Measurements from ENCODE around the gene RNF25.

Gene RNF25

GRCh38 chr2:218621007-218621406 lies 50.8 kb downstream of the RNF25 start:
- no peak for DNase-seq

- DNase-seq = peak in 1 of 2 experiments; percentile 35
These were observed 53.5 kb downstream of the RNF25 start for GRCh38 chr2:218618102-218618860.

GRCh38 chr2:218615868-218616315 lies 55.9 kb downstream of the RNF25 start:
- DNase-seq = no peak
